GM12878 (cell line): Measurements from ENCODE around the gene F2RL1. TPM values are rescaled to one million over a fixed set of nuclear protein-coding genes. Genes with fewer than 3 reads are reported as not detected.

Source experiments
- ATAC-seq: fragments of 200-7000 bp; cut with Tn5 transposase; 3 replicates; pipeline ENCODE4 v1.9.1; 2020; ENCODE audit warnings: mild to moderate bottlenecking, moderate library complexity
- BruUV-seq: library from RNA; stranded (reverse); fragments of 400-500 nt; replicated peaks from 2 replicates; lab custom pipeline; 2021; lab: Mats Ljungman, UMichigan
- CTCF ChIA-PET: fragments of 300-600 bp; sonication (Branson Sonifier 250); formaldehyde crosslinking; extraction: SDS; loops from one replicate; lab custom pipeline; 2021; ENCODE audit warnings: inconsistent platforms; lab: Yijun Ruan, JAX
- POLR2A ChIA-PET: fragments of 350-600 bp; formaldehyde crosslinking; extraction: SDS; loops from one replicate; lab custom pipeline; 2021; ENCODE audit warnings: inconsistent platforms; lab: Charles Lee
- RAD21 ChIA-PET: fragments of 300-600 bp; sonication (Branson Sonifier 250); formaldehyde crosslinking; loops from one replicate; lab custom pipeline; 2023; ENCODE audit warnings: antibody characterized with exemption; ENCODE audit not compliant: unreplicated experiment; lab: Charles Lee
- SMC1A ChIA-PET: fragments of 300-600 bp; sonication (Branson Sonifier 250); formaldehyde crosslinking; loops from one replicate; lab custom pipeline; 2023; ENCODE audit not compliant: unreplicated experiment, uncharacterized antibody; lab: Charles Lee
- DNase-seq: peaks from one replicate; pipeline ENCODE4 v3.0.0-alpha.2; 2011; ENCODE audit warnings: low read depth, low spot score
- FAIRE-seq: peaks from 3 replicates; lab custom pipeline; 2011; peaks lifted over from hg19 to GRCh38; lab: Jason Lieb, UNC
- H2AFZ ChIP-seq: 2 replicates; pipeline ENCODE4 v1.6.0; 2011; ENCODE audit warnings: low read depth, low read length, control low read depth; ENCODE audit not compliant: control insufficient read depth
- H3K27ac ChIP-seq: 2 replicates; pipeline ENCODE4 v1.5.1; 2011; ENCODE audit warnings: control low read depth; ENCODE audit not compliant: control insufficient read depth, insufficient read depth
- H3K27me3 ChIP-seq, 2 experiments: replicated peaks in 1 of 2; 2 replicates each; pipeline versions ENCODE4 v1.6.0 to v1.6.1; 2011; ENCODE audit warnings: low read length in 1 of 2; ENCODE audit not compliant: control insufficient read depth in 2 of 2, insufficient read depth in 2 of 2
- H3K36me3 ChIP-seq, 2 experiments: 2 replicates each; pipeline ENCODE4 v1.5.1; 2011; ENCODE audit warnings: low read length in 1 of 2; ENCODE audit not compliant: control insufficient read depth in 2 of 2, insufficient read depth in 2 of 2
- H3K4me1 ChIP-seq: 2 replicates; pipeline ENCODE4 v1.6.1; 2011; ENCODE audit warnings: mild to moderate bottlenecking, low read length, moderate library complexity, mixed read lengths; ENCODE audit not compliant: control insufficient read depth, insufficient read depth
- H3K4me2 ChIP-seq: 2 replicates; pipeline ENCODE4 v1.6.0; 2011; ENCODE audit warnings: control low read depth; ENCODE audit not compliant: control insufficient read depth, insufficient read depth
- H3K4me3 ChIP-seq: fragments of 200-600 bp; sonication (generic); 2 replicates; pipeline ENCODE4 v1.5.1; 2016
- H3K79me2 ChIP-seq: 2 replicates; pipeline ENCODE4 v1.6.0; 2011; ENCODE audit warnings: low read length; ENCODE audit not compliant: control insufficient read depth, insufficient read depth
- H3K9ac ChIP-seq: 2 replicates; pipeline ENCODE4 v1.8.0; 2011; ENCODE audit warnings: low read length, control low read depth, mixed read lengths; ENCODE audit not compliant: control insufficient read depth, insufficient read depth
- H3K9me3 ChIP-seq: replicated peaks from 3 replicates; pipeline ENCODE4 v1.5.1; 2011; ENCODE audit warnings: mild to moderate bottlenecking, low read length; ENCODE audit not compliant: control insufficient read depth, insufficient read depth
- H4K20me1 ChIP-seq: 2 replicates; pipeline ENCODE4 v1.6.0; 2011; ENCODE audit not compliant: control insufficient read depth, insufficient read depth
- BMI1 ChIP-seq: fragments of 450-650 bp; IDR thresholded peaks from 2 replicates; pipeline ENCODE4 v1.6.1; 2016; ENCODE audit warnings: mild to moderate bottlenecking, moderate library complexity, borderline replicate concordance
- CHD2 ChIP-seq: IDR thresholded peaks from 2 replicates; pipeline ENCODE4 v1.6.1; 2011; ENCODE audit warnings: low read depth, low read length, improper control_type of control experiment, borderline replicate concordance
- EED ChIP-seq: sonication (generic); IDR thresholded peaks from 2 replicates; pipeline ENCODE4 v1.6.1; 2016; ENCODE audit warnings: antibody characterized with exemption, low read depth
- ESRRA ChIP-seq: IDR thresholded peaks from 2 replicates; pipeline ENCODE4 v1.6.1; 2012; ENCODE audit warnings: mild to moderate bottlenecking, low read length, improper control_type of control experiment
- JUND ChIP-seq: IDR thresholded peaks from 2 replicates; pipeline ENCODE4 v1.6.1; 2012; ENCODE audit warnings: low read depth, mild to moderate bottlenecking, low read length, improper control_type of control experiment, moderate library complexity
- KLF5 ChIP-seq: fragments of 450-650 bp; IDR thresholded peaks from 2 replicates; pipeline ENCODE4 v1.6.1; 2014; ENCODE audit warnings: mild to moderate bottlenecking; ENCODE audit not compliant: partially characterized antibody
- LARP7 ChIP-seq: fragments of 450-650 bp; IDR thresholded peaks from 2 replicates; pipeline ENCODE4 v1.6.1; 2017; ENCODE audit warnings: mild to moderate bottlenecking
- NFIC ChIP-seq: IDR thresholded peaks from 2 replicates; pipeline ENCODE4 v1.6.1; 2012; ENCODE audit warnings: low read depth, mild to moderate bottlenecking, inconsistent platforms, low read length, moderate library complexity
- NFXL1 ChIP-seq: fragments of 450-650 bp; IDR thresholded peaks from 2 replicates; pipeline ENCODE4 v1.6.1; 2017; ENCODE audit warnings: antibody characterized with exemption, mild to moderate bottlenecking, borderline replicate concordance
- NR2C2 ChIP-seq: IDR thresholded peaks from 2 replicates; pipeline ENCODE4 v1.6.1; 2011; ENCODE audit warnings: borderline replicate concordance, low read depth; ENCODE audit not compliant: control insufficient read depth, insufficient read length
- NR2F1 ChIP-seq: fragments of 450-650 bp; conservative IDR thresholded peaks from 2 replicates; pipeline ENCODE4 v1.6.1; 2017; ENCODE audit warnings: mild to moderate bottlenecking
- RBBP5 ChIP-seq: fragments of 200-600 bp; sonication (generic); conservative IDR thresholded peaks from 2 replicates; pipeline ENCODE4 v1.6.1; 2016
- SMC3 ChIP-seq: IDR thresholded peaks from 2 replicates; pipeline ENCODE4 v1.6.1; 2011; ENCODE audit warnings: low read length, improper control_type of control experiment, borderline replicate concordance
- ZNF24 ChIP-seq: fragments of 450-650 bp; IDR thresholded peaks from 2 replicates; pipeline ENCODE4 v1.6.1; 2017; ENCODE audit warnings: antibody characterized with exemption, mild to moderate bottlenecking
- ZNF384 ChIP-seq: IDR thresholded peaks from 2 replicates; pipeline ENCODE4 v1.6.1; 2012; ENCODE audit warnings: low read depth, mild to moderate bottlenecking, low read length, improper control_type of control experiment, borderline replicate concordance
- WGBS: methylation state at CpG from one replicate; pipeline ENCODE4 v1.1.6; 2016; ENCODE audit warnings: low lambda C conversion rate; ENCODE audit not compliant: insufficient replicate concordance, insufficient coverage; ENCODE audit errors: missing lambda C conversion rate; 5-methylcytosine and 5-hydroxymethylcytosine counted together
- in situ Hi-C: fragments of 300-500 bp; cut with MboI; formaldehyde crosslinking; loops from 9 replicates; pipeline ENCODE4 v1.14.3; 2018; ENCODE audit warnings: mixed read lengths
- intact Hi-C: fragments of 100-400 bp; cut with micrococcal nuclease; formaldehyde crosslinking; loops from one replicate; pipeline ENCODE4 v1.14.2; 2022; ENCODE audit not compliant: unreplicated experiment
- polyA plus RNA-seq, 11 experiments: library from polyadenylated mRNA; depleted of rRNA in 4 of 11; unstranded in 6 of 11; stranded (reverse) in 5 of 11; fragments of >200 nt; fragmentation: Nextera tagmentation in 4 of 11; fragmentation: Illumina TruSeq in 1 of 11; extraction: Ambion mirVana in 4 of 11; extraction: Trizol in 1 of 11; gene quantifications; 1 replicate in 1 of 11; 2 replicates in 10 of 11; pipeline versions ENCODE4 v1.2.1 to v1.2.3, GENCODE V29; 2011 to 2016; ENCODE audit warnings: inconsistent platforms in 2 of 11, missing spikeins in 2 of 11, low read depth in 1 of 11
- total RNA-seq, 4 experiments: library from RNA; depleted of rRNA in 3 of 4; stranded (reverse); fragments of >200 nt in 3 of 4; fragmentation: Illumina TruSeq in 1 of 4; extraction: Trizol in 1 of 4; gene quantifications; 2 replicates each; pipeline versions ENCODE4 v1.2.1 to v1.2.3, GENCODE V29; 2013 to 2021
- TF ChIP-seq, protein P1 (sequence below), 3 experiments: IDR thresholded peaks in 2 of 3; conservative IDR thresholded peaks in 1 of 3; 2 replicates each; pipeline ENCODE4 v1.5.1; 2011; ENCODE audit warnings: low read depth in 3 of 3, low read length in 3 of 3, mild to moderate bottlenecking in 3 of 3, control low read depth in 2 of 3, moderate library complexity in 2 of 3, inconsistent platforms in 1 of 3, mixed read lengths in 1 of 3; ENCODE audit not compliant: control insufficient read depth in 2 of 3, insufficient read depth in 1 of 3; ENCODE audit errors: extremely low read depth in 1 of 3
- TF ChIP-seq, protein P2 (sequence below): fragments of 450-650 bp; IDR thresholded peaks from 2 replicates; pipeline ENCODE4 v1.6.1; 2016; ENCODE audit warnings: mild to moderate bottlenecking, moderate library complexity, borderline replicate concordance
- TF ChIP-seq, protein P3 (sequence below): fragments of 450-650 bp; IDR thresholded peaks from 2 replicates; pipeline ENCODE4 v1.6.1; 2017; ENCODE audit warnings: mild to moderate bottlenecking

F2RL1 gene
- total and polyA plus RNA-seq, 10 of the 15 experiments (the other 5 are each of a cell fraction or from before 2014, with no cell fraction given): 0.04 to 0.10 TPM; not detected in 8

- H3K36me3 ChIP-seq: no peaks in the 10 kb centered on the region
- H3K9me3 ChIP-seq: no peaks in the 10 kb centered on the region
- intact Hi-C loops: loop anchor here (5.0 to 10.0 kb wide), 4 partner anchors 264 to 568 kb away; no protein-coding TSS in a partner anchor
- in situ Hi-C loops: loop anchor here (5.0 kb wide), 1 partner anchor 151 kb away; no protein-coding TSS in a partner anchor
- ChIA-PET CTCF (interaction anchor here (0.7 to 1.4 kb wide), 3 partner anchors 9 to 223 kb away, joined by 3 to 5 read pairs (median 4); no protein-coding TSS in a partner anchor), POLR2A (no interaction called here), RAD21 (interaction anchor here (1.2 kb wide), 1 partner anchor 150 kb away, joined by 3 read pairs; no protein-coding TSS in a partner anchor), SMC1A (interaction anchor here (0.7 to 1.0 kb wide), 4 partner anchors 50 to 365 kb away, joined by 3 to 4 read pairs (median 3); no protein-coding TSS in a partner anchor)
- no peaks in the 10 kb centered on the region for H4K20me1 ChIP-seq
- H2AFZ ChIP-seq: no peak overlapping the region
- FAIRE-seq: no peak
- ATAC-seq: no peak
- no peak overlapping the region for H3K4me3 ChIP-seq
- no peak overlapping the region for H3K27ac ChIP-seq
- no peak for DNase-seq
- 18% methylated on average over 2 of the region's 2 CpGs for WGBS
- no peak overlapping the region for H3K4me2 ChIP-seq
- no peak overlapping the region for H3K9ac ChIP-seq
- H3K27me3 ChIP-seq: no peaks in the 10 kb centered on the region
- BruUV-seq: no TSS peak
- H3K79me2 ChIP-seq: no peaks in the 10 kb centered on the region
- no peaks in the 10 kb centered on the region; the same call in 1 of the 2 replicates for H3K4me1 ChIP-seq
- TF ChIP-seq NFIC (no peak), ESRRA (no peak), RBBP5 (no peak), ZNF24 (no peak), CHD2 (no peak), KLF5 (no peak), LARP7 (no peak), ZNF384 (no peak), SMC3 (no peak), NFXL1 (no peak), NR2C2 (no peak), EED (no peak), BMI1 (no peak), JUND (no peak), NR2F1 (no peak)
- TF ChIP-seq, protein P1, sequence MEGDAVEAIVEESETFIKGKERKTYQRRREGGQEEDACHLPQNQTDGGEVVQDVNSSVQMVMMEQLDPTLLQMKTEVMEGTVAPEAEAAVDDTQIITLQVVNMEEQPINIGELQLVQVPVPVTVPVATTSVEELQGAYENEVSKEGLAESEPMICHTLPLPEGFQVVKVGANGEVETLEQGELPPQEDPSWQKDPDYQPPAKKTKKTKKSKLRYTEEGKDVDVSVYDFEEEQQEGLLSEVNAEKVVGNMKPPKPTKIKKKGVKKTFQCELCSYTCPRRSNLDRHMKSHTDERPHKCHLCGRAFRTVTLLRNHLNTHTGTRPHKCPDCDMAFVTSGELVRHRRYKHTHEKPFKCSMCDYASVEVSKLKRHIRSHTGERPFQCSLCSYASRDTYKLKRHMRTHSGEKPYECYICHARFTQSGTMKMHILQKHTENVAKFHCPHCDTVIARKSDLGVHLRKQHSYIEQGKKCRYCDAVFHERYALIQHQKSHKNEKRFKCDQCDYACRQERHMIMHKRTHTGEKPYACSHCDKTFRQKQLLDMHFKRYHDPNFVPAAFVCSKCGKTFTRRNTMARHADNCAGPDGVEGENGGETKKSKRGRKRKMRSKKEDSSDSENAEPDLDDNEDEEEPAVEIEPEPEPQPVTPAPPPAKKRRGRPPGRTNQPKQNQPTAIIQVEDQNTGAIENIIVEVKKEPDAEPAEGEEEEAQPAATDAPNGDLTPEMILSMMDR (IDR thresholded peaks at IDR 0.05 in 2 of 3, conservative IDR thresholded peaks at IDR 0.05 in 1 of 3; ENCODE audit: control insufficient read depth in 2 of 3, extremely low read depth in 1 of 3, insufficient read depth in 1 of 3, low read depth in 3 of 3, low read length in 3 of 3): no peak
- TF ChIP-seq, protein P2, sequence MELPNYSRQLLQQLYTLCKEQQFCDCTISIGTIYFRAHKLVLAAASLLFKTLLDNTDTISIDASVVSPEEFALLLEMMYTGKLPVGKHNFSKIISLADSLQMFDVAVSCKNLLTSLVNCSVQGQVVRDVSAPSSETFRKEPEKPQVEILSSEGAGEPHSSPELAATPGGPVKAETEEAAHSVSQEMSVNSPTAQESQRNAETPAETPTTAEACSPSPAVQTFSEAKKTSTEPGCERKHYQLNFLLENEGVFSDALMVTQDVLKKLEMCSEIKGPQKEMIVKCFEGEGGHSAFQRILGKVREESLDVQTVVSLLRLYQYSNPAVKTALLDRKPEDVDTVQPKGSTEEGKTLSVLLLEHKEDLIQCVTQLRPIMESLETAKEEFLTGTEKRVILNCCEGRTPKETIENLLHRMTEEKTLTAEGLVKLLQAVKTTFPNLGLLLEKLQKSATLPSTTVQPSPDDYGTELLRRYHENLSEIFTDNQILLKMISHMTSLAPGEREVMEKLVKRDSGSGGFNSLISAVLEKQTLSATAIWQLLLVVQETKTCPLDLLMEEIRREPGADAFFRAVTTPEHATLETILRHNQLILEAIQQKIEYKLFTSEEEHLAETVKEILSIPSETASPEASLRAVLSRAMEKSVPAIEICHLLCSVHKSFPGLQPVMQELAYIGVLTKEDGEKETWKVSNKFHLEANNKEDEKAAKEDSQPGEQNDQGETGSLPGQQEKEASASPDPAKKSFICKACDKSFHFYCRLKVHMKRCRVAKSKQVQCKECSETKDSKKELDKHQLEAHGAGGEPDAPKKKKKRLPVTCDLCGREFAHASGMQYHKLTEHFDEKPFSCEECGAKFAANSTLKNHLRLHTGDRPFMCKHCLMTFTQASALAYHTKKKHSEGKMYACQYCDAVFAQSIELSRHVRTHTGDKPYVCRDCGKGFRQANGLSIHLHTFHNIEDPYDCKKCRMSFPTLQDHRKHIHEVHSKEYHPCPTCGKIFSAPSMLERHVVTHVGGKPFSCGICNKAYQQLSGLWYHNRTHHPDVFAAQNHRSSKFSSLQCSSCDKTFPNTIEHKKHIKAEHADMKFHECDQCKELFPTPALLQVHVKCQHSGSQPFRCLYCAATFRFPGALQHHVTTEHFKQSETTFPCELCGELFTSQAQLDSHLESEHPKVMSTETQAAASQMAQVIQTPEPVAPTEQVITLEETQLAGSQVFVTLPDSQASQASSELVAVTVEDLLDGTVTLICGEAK: no peak
- TF ChIP-seq, protein P3, sequence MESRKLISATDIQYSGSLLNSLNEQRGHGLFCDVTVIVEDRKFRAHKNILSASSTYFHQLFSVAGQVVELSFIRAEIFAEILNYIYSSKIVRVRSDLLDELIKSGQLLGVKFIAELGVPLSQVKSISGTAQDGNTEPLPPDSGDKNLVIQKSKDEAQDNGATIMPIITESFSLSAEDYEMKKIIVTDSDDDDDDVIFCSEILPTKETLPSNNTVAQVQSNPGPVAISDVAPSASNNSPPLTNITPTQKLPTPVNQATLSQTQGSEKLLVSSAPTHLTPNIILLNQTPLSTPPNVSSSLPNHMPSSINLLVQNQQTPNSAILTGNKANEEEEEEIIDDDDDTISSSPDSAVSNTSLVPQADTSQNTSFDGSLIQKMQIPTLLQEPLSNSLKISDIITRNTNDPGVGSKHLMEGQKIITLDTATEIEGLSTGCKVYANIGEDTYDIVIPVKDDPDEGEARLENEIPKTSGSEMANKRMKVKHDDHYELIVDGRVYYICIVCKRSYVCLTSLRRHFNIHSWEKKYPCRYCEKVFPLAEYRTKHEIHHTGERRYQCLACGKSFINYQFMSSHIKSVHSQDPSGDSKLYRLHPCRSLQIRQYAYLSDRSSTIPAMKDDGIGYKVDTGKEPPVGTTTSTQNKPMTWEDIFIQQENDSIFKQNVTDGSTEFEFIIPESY: no peak
These were observed 47.7 kb downstream of the F2RL1 start for GRCh38 chr5:76866503-76866902.
